A172 (cell line): Measurements from ENCODE around the gene MRPL53. TPM values are rescaled to one million over a fixed set of nuclear protein-coding genes. Genes with fewer than 3 reads are reported as not detected.
"Not testable (repeated sequence)": the region's sequence is repeated elsewhere in the genome, so short reads cannot be mapped to it uniquely, and the experiment has no call there.

Source experiments
- DNase-seq: peaks from one replicate; pipeline ENCODE4 v3.0.0-alpha.2; 2015; ENCODE audit warnings: low spot score
- total RNA-seq: library from RNA; depleted of rRNA; stranded (reverse); fragments of >200 nt; shearing (Covaris generic); gene quantifications from 2 replicates; pipeline ENCODE4 v1.2.3, GENCODE V29; 2014

The MRPL53 gene
- total RNA-seq, 1 experiment from 2014 or later: 30.2 TPM

DNA sequence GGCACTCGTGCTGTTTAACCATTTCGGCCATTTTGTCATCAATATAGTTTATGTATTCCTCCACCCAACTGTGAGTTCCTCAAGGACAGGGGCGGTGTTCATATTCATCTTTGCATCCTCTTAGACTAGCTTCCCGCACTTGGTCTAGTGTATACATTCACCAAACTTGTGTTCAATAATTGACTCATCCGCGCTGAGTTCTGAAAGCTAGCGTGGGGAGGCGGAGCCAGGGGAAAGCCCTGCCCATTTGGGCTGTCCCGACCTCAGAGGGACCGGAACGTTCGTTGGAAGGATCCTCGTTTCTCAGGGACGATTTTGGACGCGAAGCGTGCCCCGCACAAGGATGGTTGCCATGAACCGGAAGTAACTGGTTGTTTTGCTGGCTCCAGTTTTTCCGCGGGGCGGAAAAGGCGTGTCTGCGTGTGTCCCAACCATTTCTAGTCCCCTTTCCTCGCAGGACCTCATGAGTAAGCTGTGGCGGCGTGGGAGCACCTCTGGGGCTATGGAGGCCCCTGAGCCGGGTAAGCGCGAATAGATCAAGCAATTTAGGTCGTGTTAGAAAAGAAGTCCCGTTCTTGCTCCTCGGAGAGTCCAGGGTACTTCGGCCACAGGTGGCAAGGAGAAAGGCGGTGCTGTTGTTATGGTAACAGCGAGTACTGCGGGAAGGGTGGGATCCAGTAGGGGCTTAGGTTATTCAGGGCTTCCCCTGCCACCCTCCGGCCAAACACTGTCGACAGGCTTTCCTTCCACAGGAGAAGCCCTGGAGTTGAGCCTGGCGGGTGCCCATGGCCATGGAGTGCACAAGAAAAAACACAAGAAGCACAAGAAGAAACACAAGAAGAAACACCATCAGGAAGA lies 17.6 kb downstream of the MRPL53 start, which contains the start of gene INO80B:
Gene INO80B, plus strand, starts transcription at position 434 of the 858 bp plus-strand sequence. Its CDS starts 30 bp downstream, at position 464.
- peak; percentile 96 for DNase-seq

- DNase-seq: no peak
These were observed 21.8 kb downstream of the MRPL53 start for GRCh38 chr2:74450570-74451190.

GRCh38 chr2:74448771-74449170 lies 23.7 kb downstream of the MRPL53 start:
- DNase-seq: no peak

DNA sequence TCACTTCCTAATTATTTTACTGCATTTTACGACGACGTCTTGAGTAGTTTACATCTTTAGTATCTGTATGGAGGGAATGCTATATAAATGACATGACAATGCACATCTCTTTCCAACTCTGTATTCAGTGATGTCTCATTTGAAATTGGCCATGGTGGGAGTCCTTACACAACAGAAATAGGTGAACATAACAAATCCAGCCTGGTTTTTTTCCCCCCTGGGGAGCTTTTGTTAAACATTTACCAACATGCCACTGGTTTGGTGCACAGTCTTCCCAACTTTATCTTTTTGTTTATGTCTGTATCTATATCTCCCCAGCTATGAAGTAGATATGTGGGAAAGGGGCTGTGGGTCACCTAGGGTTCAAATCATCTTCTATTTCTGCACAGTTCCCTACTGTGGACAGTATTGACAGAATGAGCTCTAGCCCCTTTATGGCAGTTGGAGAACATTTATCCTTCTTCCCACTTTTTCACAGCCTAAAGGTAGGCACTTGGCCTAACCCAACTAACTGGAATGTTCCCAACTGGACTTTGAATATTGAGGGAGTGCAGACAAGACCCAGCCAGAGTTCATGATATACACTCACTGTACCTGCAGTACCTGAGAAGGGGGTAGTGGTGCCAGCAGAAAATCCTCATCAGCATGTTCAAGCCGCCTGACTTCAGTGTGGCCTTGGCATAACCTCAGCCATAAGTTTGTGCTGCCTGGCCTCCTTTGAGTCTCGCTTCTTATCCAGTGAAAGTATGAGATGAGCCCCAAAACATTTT lies 25.1 kb downstream of the MRPL53 start:
- DNase-seq: no peak

DNA sequence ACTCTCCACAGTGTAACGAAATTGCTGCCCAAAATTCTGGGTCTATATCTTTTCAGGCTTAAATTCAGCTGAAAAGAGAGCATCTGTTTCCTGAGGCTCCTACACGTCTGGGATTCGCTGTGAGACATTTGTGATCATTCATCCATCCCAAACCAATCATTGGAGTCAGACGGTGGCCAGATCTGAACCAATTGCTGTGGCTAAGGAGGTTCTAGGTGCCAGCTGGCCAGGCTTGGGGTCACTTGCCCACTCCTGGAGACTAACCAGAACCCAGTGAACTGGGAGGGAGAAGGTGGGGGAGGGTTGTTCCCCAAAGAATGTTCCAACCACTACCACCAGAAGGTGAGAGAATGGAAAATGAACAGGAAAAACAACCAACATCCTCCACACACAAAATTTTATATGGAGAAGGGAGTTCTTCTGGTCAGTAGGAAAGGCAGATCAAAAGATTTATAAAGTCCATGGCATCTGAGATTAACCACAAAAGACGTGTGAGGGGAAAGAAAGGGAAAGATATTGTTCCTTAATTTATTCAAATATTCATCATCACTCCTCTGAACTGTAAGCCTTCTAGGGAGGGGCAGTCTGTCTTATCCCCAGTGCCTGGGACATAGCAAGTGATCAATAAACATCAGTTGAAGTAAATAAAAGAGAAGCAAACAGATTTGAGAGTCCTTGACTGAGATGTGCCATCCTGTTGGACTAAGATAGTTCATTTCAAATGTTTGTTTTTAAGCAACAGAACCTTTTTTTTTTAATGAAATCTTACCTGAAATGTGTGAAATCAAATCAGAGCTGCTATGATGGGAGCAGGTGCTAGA lies 27.8 kb downstream of the MRPL53 start:
- no peak for DNase-seq

GRCh38 chr2:74442483-74443297 lies 29.8 kb downstream of the MRPL53 start:
- not testable (repeated sequence) for DNase-seq

GRCh38 chr2:74441690-74442482 lies 30.6 kb downstream of the MRPL53 start, which contains the start of gene RTKN:
RTKN (minus strand) TSS chr2:74441937; CDS start chr2:74441816, 121 bp downstream.
- DNase-seq: no peak

- DNase-seq: no peak
These were observed 31.2 kb downstream of the MRPL53 start for GRCh38 chr2:74441170-74441689.

- peak; percentile 62 for DNase-seq
These were observed 31.9 kb downstream of the MRPL53 start for GRCh38 chr2:74440378-74441169.

DNA sequence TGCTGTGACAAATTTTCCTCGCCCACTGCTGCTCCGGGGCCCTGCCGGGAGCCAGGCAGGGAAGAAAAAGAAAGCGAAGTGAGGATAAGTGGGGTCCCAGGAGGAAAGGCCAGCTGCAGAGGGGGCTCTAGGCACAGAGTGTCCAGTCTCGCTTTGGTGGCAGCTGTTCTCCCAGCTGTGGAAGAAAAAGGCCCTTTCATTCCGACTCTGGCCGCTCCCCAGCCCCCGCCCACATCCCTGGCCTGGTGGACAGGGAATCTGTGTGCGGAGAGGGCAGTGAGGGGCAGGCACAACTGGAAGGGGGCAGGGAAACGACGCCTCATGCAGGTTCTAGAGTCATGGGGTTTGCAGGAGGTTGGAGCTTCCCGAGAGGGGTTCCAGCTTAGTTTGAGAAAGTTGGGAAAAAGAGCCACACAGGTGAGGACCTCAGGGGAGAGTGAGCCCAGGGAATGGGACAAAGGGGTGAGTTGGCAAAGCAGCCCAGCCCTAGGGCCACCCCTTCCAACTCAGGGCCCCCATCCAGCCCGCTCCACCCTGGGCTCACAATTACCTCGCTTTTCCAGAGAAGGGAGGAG lies 32.6 kb downstream of the MRPL53 start:
- DNase-seq: peak; percentile 56

GRCh38 chr2:74439373-74439772 lies 33.1 kb downstream of the MRPL53 start:
- DNase-seq: no peak

DNA sequence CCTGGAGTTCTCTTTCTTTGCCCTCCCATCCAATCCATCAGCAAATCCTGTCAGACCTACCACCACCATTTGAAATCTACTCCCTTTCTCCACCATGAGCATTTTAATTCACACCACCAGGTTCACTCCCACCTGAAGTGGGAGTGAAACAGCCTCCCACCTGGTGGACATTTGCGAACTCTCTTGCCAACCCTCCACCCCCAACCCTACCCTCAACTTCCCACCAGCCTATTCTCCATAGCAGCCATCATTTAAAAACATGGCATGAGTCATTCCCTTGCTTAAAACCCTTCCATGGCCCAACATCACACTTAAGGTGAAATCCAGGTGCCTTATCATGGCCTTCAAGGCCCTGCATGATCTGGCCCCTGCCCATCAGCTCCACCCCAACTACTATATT lies 34.2 kb downstream of the MRPL53 start:
- DNase-seq: no peak

- DNase-seq: no peak
These were observed 35.4 kb downstream of the MRPL53 start for GRCh38 chr2:74436848-74437695.

DNA sequence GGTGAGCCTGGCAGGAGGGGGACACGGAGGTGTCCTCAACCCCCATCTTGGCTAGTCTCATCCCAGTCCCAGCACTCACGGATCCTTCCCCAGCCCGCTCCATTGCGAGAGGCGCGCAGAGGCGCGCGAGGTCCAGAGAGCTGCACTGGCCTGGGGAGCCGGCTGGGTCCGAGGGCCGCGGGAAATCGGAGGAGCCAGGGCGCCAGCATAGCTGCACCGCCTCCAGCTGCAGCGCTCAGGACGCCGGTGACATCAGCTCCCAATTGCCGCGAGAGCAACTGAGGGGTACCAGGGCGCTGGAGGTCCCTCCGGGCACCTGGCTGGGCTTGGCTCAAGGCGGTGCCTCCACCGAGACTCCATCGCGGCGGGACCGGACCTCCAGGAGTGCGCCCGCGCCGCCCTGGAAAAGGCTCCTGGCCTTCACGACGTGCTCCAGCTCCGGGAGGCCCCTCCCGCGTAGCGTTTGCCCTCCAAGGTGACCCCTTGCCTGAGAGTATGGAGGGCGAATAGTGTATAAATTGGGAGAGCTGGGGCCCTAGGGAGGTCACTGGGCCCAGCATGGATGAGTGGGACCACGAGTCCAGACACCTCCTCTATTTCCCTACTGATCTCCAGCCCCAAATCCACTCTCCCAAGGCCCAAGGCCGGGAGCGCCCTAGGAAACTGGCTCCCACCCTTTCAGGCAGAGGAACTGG lies 36.2 kb downstream of the MRPL53 start:
- no peak for DNase-seq

DNA sequence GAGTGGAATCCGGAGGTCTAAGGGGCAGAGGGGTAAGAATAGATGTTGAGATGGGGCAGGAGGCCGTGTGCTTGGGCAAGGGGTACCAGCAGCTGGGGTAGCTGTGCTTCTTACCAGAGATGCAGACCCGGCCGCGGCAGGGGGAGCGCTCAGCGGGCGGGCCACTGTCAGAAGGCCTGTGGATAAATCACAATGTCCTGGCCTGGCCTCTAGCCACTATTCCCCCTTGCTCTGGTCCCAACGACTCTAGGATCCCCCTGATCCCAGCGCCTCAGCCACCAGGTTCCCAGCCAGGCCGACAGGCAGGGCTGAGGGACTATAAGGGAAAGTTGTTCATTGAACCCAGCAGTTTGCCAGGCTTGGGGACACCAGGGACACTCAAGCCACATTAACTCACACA lies 42.0 kb downstream of the MRPL53 start:
- DNase-seq: no peak
